AG04449 (cell line): Measurements from ENCODE around the gene DGLUCY.
"Not testable (repeated sequence)": the region's sequence is repeated elsewhere in the genome, so short reads cannot be mapped to it uniquely, and the experiment has no call there.

Experiments
- CTCF ChIA-PET: fragments of 350-600 bp; formaldehyde crosslinking; extraction: SDS; loops from one replicate; lab custom pipeline; 2021; ENCODE audit warnings: antibody characterized with exemption; lab: Yijun Ruan, JAX
- POLR2A ChIA-PET: fragments of 400-600, 350-600 bp; formaldehyde crosslinking; extraction: SDS; loops from one replicate; lab custom pipeline; 2020; ENCODE audit warnings: antibody characterized with exemption, inconsistent platforms; lab: Yijun Ruan, JAX
- DNase-seq: peaks from one replicate; pipeline ENCODE4 v3.0.0-alpha.2; 2010; ENCODE audit warnings: low read depth, low spot score
- H3K4me3 ChIP-seq: 2 replicates; pipeline ENCODE4 v1.5.1; 2011; ENCODE audit warnings: low read depth, mild to moderate bottlenecking, control low read depth, low read length
- CTCF ChIP-seq: IDR thresholded peaks from one replicate; pipeline ENCODE4 v1.5.1; 2011; ENCODE audit warnings: mild to moderate bottlenecking, moderate library complexity, low read length, control low read depth, inconsistent platforms; ENCODE audit not compliant: insufficient read depth; ENCODE audit errors: missing control alignments

DGLUCY gene

GRCh38 chr14:91258876-91259275 lies 145.0 kb downstream of the DGLUCY start:
- ChIA-PET POLR2A (no interaction called here), CTCF (interaction anchor here (0.7 kb wide), 1 partner anchor 88 kb away, joined by 3 read pairs; no protein-coding TSS in a partner anchor)
- H3K4me3 ChIP-seq, result no peak overlapping the region
- TF ChIP-seq CTCF, result no peak
- DNase-seq, result no peak

- no peak overlapping the region for H3K4me3 ChIP-seq
- no peak for DNase-seq
- TF ChIP-seq CTCF, result no peak
- ChIA-PET CTCF (interaction anchor here (0.6 to 1.2 kb wide), 2 partner anchors 18 to 359 kb away, joined by 3 read pairs; no protein-coding TSS in a partner anchor), POLR2A (no interaction called here)
These were observed 147.2 kb downstream of the DGLUCY start for GRCh38 chr14:91261115-91261514.

GRCh38 chr14:91261986-91262549 lies 148.2 kb downstream of the DGLUCY start:
- no peak overlapping the region for H3K4me3 ChIP-seq
- ChIA-PET POLR2A (no interaction called here), CTCF (no interaction called here)
- TF ChIP-seq CTCF, result no peak
- DNase-seq, result no peak

- H3K4me3 ChIP-seq, result no peak overlapping the region
- POLR2A ChIA-PET, result no interaction called here
- DNase-seq, result no peak
- TF ChIP-seq CTCF, result no peak
- CTCF ChIA-PET, result interaction anchor here (2.8 kb wide), 1 partner anchor 21 kb away, joined by 14 read pairs; no protein-coding TSS in a partner anchor
These were observed 149.5 kb downstream of the DGLUCY start for GRCh38 chr14:91263329-91263728.

- DNase-seq, result no peak
- ChIA-PET CTCF (interaction anchor here (1.0 to 2.8 kb wide), 4 partner anchors 20 to 87 kb away, joined by 3 to 14 read pairs (median 4); no protein-coding TSS in a partner anchor), POLR2A (no interaction called here)
- TF ChIP-seq CTCF, result no peak
- peak overlapping the region; percentile 27 for H3K4me3 ChIP-seq
These were observed 150.6 kb downstream of the DGLUCY start for GRCh38 chr14:91264151-91265150.

GRCh38 chr14:91265404-91265803 lies 151.5 kb downstream of the DGLUCY start:
- ChIA-PET POLR2A (no interaction called here), CTCF (interaction anchor here (1.0 to 2.8 kb wide), 2 partner anchors 19 to 21 kb away, joined by 3 to 14 read pairs; no protein-coding TSS in a partner anchor)
- DNase-seq, result no peak
- TF ChIP-seq CTCF, result no peak
- H3K4me3 ChIP-seq, result no peak overlapping the region

- DNase-seq, POLR2A ChIA-PET, H3K4me3 ChIP-seq: not testable (repeated sequence)
- CTCF ChIA-PET, result interaction anchor here (1.4 to 1.6 kb wide), 2 partner anchors 20 to 93 kb away, joined by 5 to 6 read pairs; no protein-coding TSS in a partner anchor
These were observed 152.4 kb downstream of the DGLUCY start for GRCh38 chr14:91266276-91266675.
